PC-9 (cell line): ENCODE data around the gene ZC2HC1B. TPM values are rescaled to one million over a fixed set of nuclear protein-coding genes. Genes with fewer than 3 reads are reported as not detected.

Experiments used
- BruUV-seq: library from RNA; stranded (reverse); fragments of 400-500 nt; replicated peaks from 2 replicates; lab custom pipeline; 2021; lab: Mats Ljungman, UMichigan
- CTCF ChIA-PET: fragments of 300-600 bp; sonication (Branson Sonifier 250); formaldehyde crosslinking; loops from one replicate; lab custom pipeline; 2022; ENCODE audit warnings: antibody characterized with exemption; lab: Charles Lee
- POLR2A ChIA-PET: fragments of 300-600 bp; sonication (Branson Sonifier 250); formaldehyde crosslinking; loops from one replicate; lab custom pipeline; 2022; ENCODE audit warnings: antibody characterized with exemption; ENCODE audit not compliant: unreplicated experiment; lab: Charles Lee
- DNase-seq, 2 experiments: peaks; one replicate each; pipeline versions ENCODE4 v3.0.0 to v3.0.0-alpha.2; 2015 to 2022; ENCODE audit warnings: mixed read lengths in 1 of 2
- H2AFZ ChIP-seq: fragments of 200-600 bp; sonication (generic); 2 replicates; pipeline ENCODE4 v1.8.1; 2017; ENCODE audit warnings: antibody characterized with exemption
- H3F3A ChIP-seq: fragments of 200-600 bp; sonication (generic); 2 replicates; pipeline ENCODE4 v1.8.1; 2017; ENCODE audit warnings: antibody characterized with exemption, mild to moderate bottlenecking, low read depth; ENCODE audit not compliant: insufficient read depth
- H3K27ac ChIP-seq: fragments of 200-600 bp; sonication (generic); 2 replicates; pipeline ENCODE4 v1.6.1; 2016; ENCODE audit warnings: mixed run types
- H3K27me3 ChIP-seq: fragments of 200-600 bp; sonication (generic); 2 replicates; pipeline ENCODE4 v1.6.1; 2016; ENCODE audit warnings: low read depth, mixed run types; ENCODE audit not compliant: insufficient read depth
- H3K36me3 ChIP-seq: fragments of 200-600 bp; sonication (generic); 2 replicates; pipeline ENCODE4 v1.6.1; 2016; ENCODE audit warnings: low read depth, mixed run types
- H3K4me1 ChIP-seq: fragments of 200-600 bp; sonication (generic); replicated peaks from 2 replicates; pipeline ENCODE4 v1.6.1; 2016; ENCODE audit warnings: mixed run types; ENCODE audit not compliant: insufficient read depth
- H3K4me2 ChIP-seq: fragments of 200-600 bp; sonication (generic); 2 replicates; pipeline ENCODE4 v1.6.1; 2017; ENCODE audit warnings: mixed run types
- H3K4me3 ChIP-seq: fragments of 200-600 bp; sonication (generic); 2 replicates; pipeline ENCODE4 v1.6.1; 2016; ENCODE audit warnings: mixed run types
- H3K79me2 ChIP-seq: fragments of 200-600 bp; sonication (generic); 2 replicates; pipeline ENCODE4 v1.6.1; 2017; ENCODE audit warnings: low read depth, mixed run types
- H3K9me2 ChIP-seq: fragments of 200-600 bp; sonication (generic); 2 replicates; pipeline ENCODE4 v1.8.1; 2017; ENCODE audit warnings: mild to moderate bottlenecking; ENCODE audit not compliant: insufficient read depth
- H3K9me3 ChIP-seq: fragments of 200-600 bp; sonication (generic); 2 replicates; pipeline ENCODE4 v1.8.1; 2016; ENCODE audit warnings: low read depth; ENCODE audit not compliant: insufficient read depth
- H4K20me1 ChIP-seq: fragments of 200-600 bp; sonication (generic); 2 replicates; pipeline ENCODE4 v1.8.1; 2017; ENCODE audit not compliant: insufficient read depth
- EZH2 ChIP-seq: fragments of 200-600 bp; sonication (generic); IDR thresholded peaks from 2 replicates; pipeline ENCODE4 v1.8.0; 2017; ENCODE audit warnings: antibody characterized with exemption, low read depth
- intact Hi-C: fragments of 100-400 bp; cut with micrococcal nuclease; formaldehyde crosslinking; loops from one replicate; pipeline ENCODE4 v1.10.0; 2022; ENCODE audit not compliant: unreplicated experiment
- total RNA-seq: library from RNA; stranded (reverse); gene quantifications from 2 replicates; pipeline ENCODE4 v1.2.3, GENCODE V29; 2021
- TF ChIP-seq, protein P1 (sequence below): fragments of 200-600 bp; sonication (generic); conservative IDR thresholded peaks from 2 replicates; pipeline ENCODE4 v1.6.1; 2017; ENCODE audit warnings: mixed run types, antibody characterized with exemption, mild to moderate bottlenecking, moderate library complexity

Gene ZC2HC1B
- total RNA-seq, 1 experiment from 2014 or later: not detected

DNA sequence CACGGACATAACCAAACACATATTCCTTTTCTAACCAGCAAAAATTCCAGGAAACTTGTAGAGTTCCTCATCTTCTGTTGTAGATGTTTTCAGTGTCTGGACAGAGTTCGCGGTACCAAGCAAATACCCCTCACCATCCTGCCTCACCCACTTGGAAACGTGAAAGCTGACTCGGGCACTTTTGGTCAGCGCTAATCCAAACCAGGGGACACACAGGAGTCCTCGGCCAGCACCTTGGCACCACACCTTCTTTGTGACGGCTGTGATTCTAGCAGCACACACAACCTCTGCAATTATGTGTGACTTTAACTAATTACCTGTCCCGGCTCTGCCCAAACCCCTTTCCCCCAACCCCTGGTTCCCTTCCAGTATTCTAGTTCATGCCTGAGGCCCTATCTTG lies 85.7 kb downstream of the ZC2HC1B start:
- H3K27me3 ChIP-seq: no peaks in the 10 kb centered on the region
- peaks cover 5% of the 10 kb centered on the region; the same call in 1 of the 2 replicates for H3K9me3 ChIP-seq
- no peaks in the 10 kb centered on the region for H3K9me2 ChIP-seq
- no peaks in the 10 kb centered on the region for H3K4me1 ChIP-seq
- no peak overlapping the region for H2AFZ ChIP-seq
- no peaks in the 10 kb centered on the region for H3K36me3 ChIP-seq
- no peaks in the 10 kb centered on the region for H3F3A ChIP-seq
- CTCF ChIA-PET: no interaction called here
- H4K20me1 ChIP-seq: no peaks in the 10 kb centered on the region
- POLR2A ChIA-PET: no interaction called here
- no TSS peak for BruUV-seq
- DNase-seq: no peak
- TF ChIP-seq, protein P1, sequence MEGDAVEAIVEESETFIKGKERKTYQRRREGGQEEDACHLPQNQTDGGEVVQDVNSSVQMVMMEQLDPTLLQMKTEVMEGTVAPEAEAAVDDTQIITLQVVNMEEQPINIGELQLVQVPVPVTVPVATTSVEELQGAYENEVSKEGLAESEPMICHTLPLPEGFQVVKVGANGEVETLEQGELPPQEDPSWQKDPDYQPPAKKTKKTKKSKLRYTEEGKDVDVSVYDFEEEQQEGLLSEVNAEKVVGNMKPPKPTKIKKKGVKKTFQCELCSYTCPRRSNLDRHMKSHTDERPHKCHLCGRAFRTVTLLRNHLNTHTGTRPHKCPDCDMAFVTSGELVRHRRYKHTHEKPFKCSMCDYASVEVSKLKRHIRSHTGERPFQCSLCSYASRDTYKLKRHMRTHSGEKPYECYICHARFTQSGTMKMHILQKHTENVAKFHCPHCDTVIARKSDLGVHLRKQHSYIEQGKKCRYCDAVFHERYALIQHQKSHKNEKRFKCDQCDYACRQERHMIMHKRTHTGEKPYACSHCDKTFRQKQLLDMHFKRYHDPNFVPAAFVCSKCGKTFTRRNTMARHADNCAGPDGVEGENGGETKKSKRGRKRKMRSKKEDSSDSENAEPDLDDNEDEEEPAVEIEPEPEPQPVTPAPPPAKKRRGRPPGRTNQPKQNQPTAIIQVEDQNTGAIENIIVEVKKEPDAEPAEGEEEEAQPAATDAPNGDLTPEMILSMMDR: no peak
- TF ChIP-seq EZH2: no peak
- H3K27ac ChIP-seq: no peak overlapping the region
- H3K4me2 ChIP-seq: no peak overlapping the region
- no peak overlapping the region for H3K4me3 ChIP-seq
- intact Hi-C loops: no loop called here
- H3K79me2 ChIP-seq: no peaks in the 10 kb centered on the region

DNA sequence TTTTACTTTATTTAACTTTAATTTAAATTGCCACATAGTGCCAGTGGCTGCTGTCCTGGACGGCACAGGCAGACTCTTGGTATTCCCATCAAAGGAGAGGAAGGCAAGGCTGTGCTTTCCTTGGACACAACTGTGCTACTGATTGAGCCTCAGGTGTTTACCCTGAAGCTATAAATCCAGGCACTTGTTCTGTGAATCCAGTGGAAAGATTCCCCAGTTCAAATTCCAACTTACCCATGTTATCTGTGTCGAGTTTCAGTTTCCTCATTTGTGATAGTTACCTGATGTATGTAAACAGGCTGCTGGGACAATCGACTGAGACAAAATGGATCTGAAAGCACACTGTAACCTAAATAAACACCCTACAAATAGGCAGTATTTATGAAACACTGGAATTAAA lies 86.6 kb downstream of the ZC2HC1B start:
- no TSS peak for BruUV-seq
- Histone ChIP-seq H3K4me3 (no peak overlapping the region), H3K79me2 (no peaks in the 10 kb centered on the region), H4K20me1 (no peaks in the 10 kb centered on the region), H3K9me3 (peaks cover 5% of the 10 kb centered on the region; the same call in 1 of the 2 replicates), H3K27ac (no peak overlapping the region), H3K4me2 (no peak overlapping the region), H3K9me2 (no peaks in the 10 kb centered on the region), H3K36me3 (no peaks in the 10 kb centered on the region), H2AFZ (no peak overlapping the region), H3K4me1 (no peaks in the 10 kb centered on the region), H3K27me3 (no peaks in the 10 kb centered on the region), H3F3A (no peaks in the 10 kb centered on the region)
- no peak for DNase-seq
- no peak for TF ChIP-seq EZH2
- TF ChIP-seq, protein P1: no peak
- POLR2A ChIA-PET: no interaction called here
- CTCF ChIA-PET: no interaction called here
- intact Hi-C loops: no loop called here

DNA sequence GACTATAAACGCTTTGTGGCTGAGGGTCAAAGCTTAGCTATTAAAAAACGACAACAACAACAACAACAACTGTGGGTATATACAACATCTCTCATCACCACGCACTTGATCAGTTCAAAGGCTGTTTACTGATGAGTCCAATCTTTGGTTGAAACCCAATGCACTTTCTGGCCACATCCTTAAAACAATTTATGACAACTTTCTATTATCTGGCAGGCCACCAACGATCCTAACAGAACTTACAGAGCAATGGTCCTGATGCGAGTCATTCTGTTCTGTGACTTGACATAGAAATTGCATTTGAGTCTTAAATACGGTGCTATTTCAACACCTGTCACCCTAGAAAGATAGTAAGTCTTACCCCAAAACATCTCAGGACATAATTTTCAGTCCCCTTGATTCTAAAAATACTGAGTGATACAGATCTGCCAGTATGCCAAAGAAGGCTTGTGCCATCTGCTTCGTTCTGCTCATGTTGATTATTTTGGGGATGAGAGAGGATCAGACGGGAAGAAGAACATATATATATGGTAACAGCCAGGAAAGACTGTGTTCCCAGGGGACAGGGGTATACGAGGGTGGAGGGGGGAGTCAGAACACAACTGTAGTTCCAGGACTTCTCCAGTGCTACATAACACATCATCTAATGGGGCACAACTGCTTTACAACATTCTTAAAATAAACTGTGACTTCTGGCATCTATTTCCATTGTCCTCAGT lies 87.9 kb downstream of the ZC2HC1B start:
- POLR2A ChIA-PET: no interaction called here

More for the DNA sequence above, 87.9 kb downstream of the ZC2HC1B start:
- Histone ChIP-seq H3K9me3 (no peaks in the 10 kb centered on the region), H3K4me3 (no peak overlapping the region), H3K4me2 (no peak overlapping the region), H4K20me1 (no peaks in the 10 kb centered on the region), H3K27me3 (no peaks in the 10 kb centered on the region), H3K9me2 (no peaks in the 10 kb centered on the region), H3K27ac (no peak overlapping the region), H3K36me3 (no peaks in the 10 kb centered on the region), H3K79me2 (no peaks in the 10 kb centered on the region), H2AFZ (no peak overlapping the region), H3K4me1 (no peaks in the 10 kb centered on the region), H3F3A (no peaks in the 10 kb centered on the region)
- BruUV-seq: no TSS peak
- CTCF ChIA-PET: no interaction called here
- intact Hi-C loops: no loop called here
- DNase-seq: no peak
- TF ChIP-seq EZH2: no peak
- TF ChIP-seq, protein P1: no peak
